Nephron (organoid): Measurements from ENCODE around the gene DHX58.

Experiments used
- H3K27ac Mint-ChIP-seq, 3 experiments: 2 replicates each; pipeline ENCODE4 v1.8.0; 2020; ENCODE audit warnings: mixed read lengths in 3 of 3, mild to moderate bottlenecking in 2 of 3, moderate library complexity in 1 of 3
- H3K27me3 Mint-ChIP-seq: 2 replicates; pipeline ENCODE4 v1.8.0; 2021; ENCODE audit warnings: low read depth, mild to moderate bottlenecking, moderate library complexity, mixed read lengths
- H3K36me3 Mint-ChIP-seq: 2 replicates; pipeline ENCODE4 v1.8.0; 2020; ENCODE audit warnings: low read depth, mixed read lengths
- H3K4me1 Mint-ChIP-seq: 2 replicates; pipeline ENCODE4 v1.8.0; 2020; ENCODE audit warnings: mixed read lengths
- H3K4me3 Mint-ChIP-seq, 3 experiments: 2 replicates each; pipeline ENCODE4 v1.8.0; 2020; ENCODE audit warnings: mild to moderate bottlenecking in 3 of 3, mixed read lengths in 3 of 3, moderate library complexity in 2 of 3
- H3K9me3 Mint-ChIP-seq: 2 replicates; pipeline ENCODE4 v1.8.0; 2020; ENCODE audit warnings: mixed read lengths
- TF ChIP-seq, protein P1 (sequence below), 3 experiments: fragments of 200-600 bp; sonication (generic); IDR thresholded peaks; one replicate each; pipeline ENCODE4 v1.5.0; 2021; ENCODE audit warnings: antibody characterized with exemption in 3 of 3; ENCODE audit not compliant: unreplicated experiment in 3 of 3

DHX58 gene

DNA sequence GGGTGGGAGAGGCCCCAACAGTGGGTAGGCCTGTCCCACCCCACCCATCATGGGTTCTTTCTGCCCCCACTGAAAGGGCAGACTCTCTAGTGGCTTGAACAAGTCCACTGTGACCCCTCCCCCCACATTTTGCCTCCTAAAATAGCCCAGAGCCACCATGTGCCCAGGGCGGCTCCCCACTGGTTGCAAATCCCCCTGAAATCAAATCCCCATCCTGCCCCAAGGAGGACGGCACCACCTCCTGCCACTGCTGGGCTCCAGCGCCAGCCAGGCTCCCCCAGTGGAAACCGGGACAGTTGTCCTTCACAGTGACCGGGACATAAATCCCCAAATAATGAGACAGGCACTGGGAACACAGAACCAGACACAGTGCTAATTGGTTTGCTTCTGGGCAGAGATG, 34.8 kb downstream of the DHX58 start:
- H3K36me3 Mint-ChIP-seq: no peaks in the 10 kb centered on the region
- no peaks in the 10 kb centered on the region for H3K9me3 Mint-ChIP-seq
- H3K27me3 Mint-ChIP-seq: peaks cover 34% of the 10 kb centered on the region
- TF ChIP-seq, protein P1, sequence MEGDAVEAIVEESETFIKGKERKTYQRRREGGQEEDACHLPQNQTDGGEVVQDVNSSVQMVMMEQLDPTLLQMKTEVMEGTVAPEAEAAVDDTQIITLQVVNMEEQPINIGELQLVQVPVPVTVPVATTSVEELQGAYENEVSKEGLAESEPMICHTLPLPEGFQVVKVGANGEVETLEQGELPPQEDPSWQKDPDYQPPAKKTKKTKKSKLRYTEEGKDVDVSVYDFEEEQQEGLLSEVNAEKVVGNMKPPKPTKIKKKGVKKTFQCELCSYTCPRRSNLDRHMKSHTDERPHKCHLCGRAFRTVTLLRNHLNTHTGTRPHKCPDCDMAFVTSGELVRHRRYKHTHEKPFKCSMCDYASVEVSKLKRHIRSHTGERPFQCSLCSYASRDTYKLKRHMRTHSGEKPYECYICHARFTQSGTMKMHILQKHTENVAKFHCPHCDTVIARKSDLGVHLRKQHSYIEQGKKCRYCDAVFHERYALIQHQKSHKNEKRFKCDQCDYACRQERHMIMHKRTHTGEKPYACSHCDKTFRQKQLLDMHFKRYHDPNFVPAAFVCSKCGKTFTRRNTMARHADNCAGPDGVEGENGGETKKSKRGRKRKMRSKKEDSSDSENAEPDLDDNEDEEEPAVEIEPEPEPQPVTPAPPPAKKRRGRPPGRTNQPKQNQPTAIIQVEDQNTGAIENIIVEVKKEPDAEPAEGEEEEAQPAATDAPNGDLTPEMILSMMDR (IDR thresholded peaks at IDR 0.05; ENCODE audit: unreplicated experiment in 3 of 3): no peak
- H3K4me3 Mint-ChIP-seq: no peak overlapping the region
- no peak overlapping the region for H3K27ac Mint-ChIP-seq
- peaks cover 13% of the 10 kb centered on the region for H3K4me1 Mint-ChIP-seq

DNA sequence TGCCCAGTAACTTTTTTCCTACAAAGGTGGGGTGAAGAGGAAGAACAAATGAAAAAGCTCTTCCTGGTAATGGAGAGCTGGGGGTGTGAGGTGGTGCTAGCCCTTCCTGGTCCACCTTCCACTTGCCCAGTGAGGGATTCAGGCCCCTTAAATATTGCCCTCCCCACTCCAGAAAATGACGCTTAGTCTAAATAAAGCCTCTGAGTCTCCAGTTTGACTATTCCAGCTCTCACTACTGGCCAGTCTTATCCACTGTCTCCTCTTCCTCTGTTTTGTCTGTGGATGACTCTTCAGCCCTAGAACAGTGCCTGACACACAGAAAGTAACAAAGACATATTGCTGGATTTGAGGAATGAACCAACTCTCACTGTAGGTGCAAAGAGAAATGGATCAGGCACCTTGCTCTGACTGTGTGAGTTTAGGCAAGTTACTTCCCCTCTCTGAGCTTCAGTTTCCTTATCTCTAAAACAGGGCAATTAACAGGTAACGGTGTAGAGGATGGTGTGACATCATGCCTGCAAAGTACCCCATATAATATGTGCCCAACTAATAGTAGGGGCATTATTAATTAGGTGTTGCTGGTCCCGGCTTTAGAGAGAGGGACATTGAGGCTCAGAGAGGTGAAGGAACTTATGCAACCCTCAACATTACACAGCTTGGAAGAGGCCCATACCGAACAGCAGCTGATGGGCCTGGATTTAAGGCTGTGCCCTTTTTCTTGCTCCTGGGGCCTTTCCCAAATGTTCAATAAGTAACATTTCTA, 35.5 kb downstream of the DHX58 start:
- H3K4me1 Mint-ChIP-seq: peaks cover 13% of the 10 kb centered on the region
- no peaks in the 10 kb centered on the region for H3K36me3 Mint-ChIP-seq
- H3K27ac Mint-ChIP-seq: no peak overlapping the region
- H3K9me3 Mint-ChIP-seq: no peaks in the 10 kb centered on the region
- peaks cover 36% of the 10 kb centered on the region for H3K27me3 Mint-ChIP-seq
- H3K4me3 Mint-ChIP-seq: no peak overlapping the region
- TF ChIP-seq, protein P1 (IDR thresholded peaks at IDR 0.05; ENCODE audit: unreplicated experiment in 3 of 3): no peak

DNA sequence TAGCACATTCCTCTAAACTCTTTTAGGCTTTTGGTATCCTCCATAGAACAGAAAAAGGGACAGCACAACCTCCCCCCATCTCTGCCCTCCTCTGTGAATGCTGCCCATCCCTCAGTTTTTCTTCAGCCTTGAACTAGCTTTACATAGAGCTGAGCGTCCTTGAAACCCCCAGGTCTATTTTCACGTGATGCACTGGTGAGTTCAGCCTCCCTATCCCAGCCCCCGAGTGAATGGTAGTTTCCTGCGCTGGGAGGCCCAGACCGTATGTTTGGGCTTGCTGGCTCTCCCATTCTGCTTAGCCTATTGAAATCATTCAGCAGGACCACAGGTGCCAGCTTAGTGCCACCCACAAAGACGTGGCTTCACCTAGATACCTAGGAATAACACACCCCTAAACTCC, 36.7 kb downstream of the DHX58 start:
- H3K4me3 Mint-ChIP-seq: no peak overlapping the region
- H3K36me3 Mint-ChIP-seq: no peaks in the 10 kb centered on the region
- no peaks in the 10 kb centered on the region for H3K9me3 Mint-ChIP-seq
- no peak overlapping the region for H3K27ac Mint-ChIP-seq
- H3K4me1 Mint-ChIP-seq: peaks cover 13% of the 10 kb centered on the region
- TF ChIP-seq, protein P1 (IDR thresholded peaks at IDR 0.05; ENCODE audit: unreplicated experiment in 3 of 3): no peak
- peaks cover 44% of the 10 kb centered on the region for H3K27me3 Mint-ChIP-seq

DNA sequence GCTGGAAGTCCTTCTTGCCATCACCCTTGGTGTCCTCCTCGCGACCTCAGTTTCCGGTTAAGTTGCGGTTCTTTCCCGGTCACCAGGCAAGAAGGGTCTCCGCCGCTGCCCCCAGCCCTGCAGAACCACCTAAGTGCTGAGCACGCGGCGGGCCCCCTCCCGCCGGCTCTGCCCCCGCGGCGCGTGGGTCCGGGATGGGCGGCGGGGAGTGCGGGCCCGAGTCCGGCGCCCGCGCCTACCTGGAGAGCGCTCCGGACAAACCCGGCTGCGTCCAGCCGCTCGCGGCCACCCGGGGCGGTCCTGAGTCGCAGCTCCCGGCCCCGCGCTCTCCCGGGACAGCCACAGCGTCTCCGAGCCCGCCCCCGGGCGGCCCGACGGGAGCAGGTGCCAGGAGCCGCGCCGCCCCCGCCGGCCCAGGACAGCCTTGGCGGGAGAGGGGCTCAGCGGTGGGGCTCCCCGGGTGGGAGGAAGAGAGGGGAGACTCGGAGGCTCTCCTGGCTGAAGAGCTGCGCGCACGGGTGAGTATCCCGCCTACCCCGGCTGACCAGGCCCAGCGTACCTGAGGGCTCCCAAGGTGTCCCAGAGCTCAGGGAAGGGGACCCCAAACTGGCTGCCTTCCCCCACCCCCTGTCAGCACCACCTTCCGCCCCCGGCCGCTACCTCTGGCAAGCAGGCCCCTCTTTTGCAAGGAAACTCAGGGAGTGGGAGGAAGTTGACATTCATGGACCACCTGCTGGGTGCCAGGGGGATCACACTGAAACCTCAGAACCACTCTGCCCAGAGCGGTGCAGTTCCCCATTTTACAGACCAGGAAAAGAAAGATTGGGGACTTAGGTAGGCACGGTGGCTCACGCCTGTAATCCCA, 40.0 kb downstream of the DHX58 start:
- Mint-ChIP-seq H3K36me3 (no peaks in the 10 kb centered on the region), H3K27me3 (peaks cover 47% of the 10 kb centered on the region)

DNA sequence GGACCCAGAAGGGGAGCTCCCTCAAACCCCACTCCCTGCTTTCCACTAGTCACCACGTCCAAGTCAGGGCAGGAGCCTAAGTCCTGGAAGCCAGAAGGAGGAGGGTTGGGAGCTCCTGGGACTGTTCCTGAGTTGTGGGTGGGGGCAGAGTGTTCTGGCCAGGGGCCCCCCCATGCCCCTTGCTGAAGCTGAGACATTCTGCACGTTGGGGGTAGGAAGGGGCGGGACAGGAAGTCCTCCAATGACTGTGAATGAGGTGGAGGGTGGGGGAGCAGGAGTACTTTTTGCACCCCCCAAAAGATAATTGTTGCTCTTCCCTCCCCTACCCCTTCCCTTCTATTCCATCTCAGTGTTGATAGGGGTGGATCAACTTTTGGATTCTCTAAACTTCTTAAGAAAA, 40.7 kb downstream of the DHX58 start:
- Mint-ChIP-seq H3K36me3 (no peaks in the 10 kb centered on the region), H3K4me1 (peaks cover 12% of the 10 kb centered on the region), H3K27me3 (peaks cover 43% of the 10 kb centered on the region), H3K9me3 (no peaks in the 10 kb centered on the region), H3K27ac (no peak overlapping the region), H3K4me3 (peak overlapping the region in 2 of 3 experiments; percentile 30 to 61)
- TF ChIP-seq, protein P1 (IDR thresholded peaks at IDR 0.05; ENCODE audit: unreplicated experiment in 3 of 3): no peak

More for the DNA sequence above, 40.0 kb downstream of the DHX58 start:
- no peak overlapping the region for H3K27ac Mint-ChIP-seq
- peaks cover 7% of the 10 kb centered on the region for H3K4me1 Mint-ChIP-seq
- H3K9me3 Mint-ChIP-seq: no peaks in the 10 kb centered on the region
- TF ChIP-seq, protein P1 (IDR thresholded peaks at IDR 0.05; ENCODE audit: unreplicated experiment in 3 of 3): peak in 1 of 3 experiments; percentile 14
- peak overlapping the region; percentile 54 to 64 (median 56) for H3K4me3 Mint-ChIP-seq
